HG02870 (cell line): ENCODE data around the gene ZNF189.
A peak's percentile ranks its signal among the peaks of the same experiment; 100 is the strongest.

Experiments
- ATAC-seq: cut with Tn5 transposase; IDR thresholded peaks from one replicate; pipeline ENCODE4 v1.9.1; 2021; ENCODE audit warnings: mild to moderate bottlenecking, moderate library complexity; ENCODE audit not compliant: unreplicated experiment

Gene ZNF189

GRCh38 chr9:101398068-101398929 is at the start of gene ZNF189, which contains the start of gene MRPL50:
Gene ZNF189 (plus strand): TSS chr9:101398851. CDS start chr9:101399157, 306 bp downstream.
Gene MRPL50 (minus strand): TSS chr9:101398618. CDS start chr9:101398592, 26 bp downstream.
- ATAC-seq: peak; percentile 99

- no peak for ATAC-seq
These were observed 48.4 kb upstream of the ZNF189 start for GRCh38 chr9:101350285-101350684.

DNA sequence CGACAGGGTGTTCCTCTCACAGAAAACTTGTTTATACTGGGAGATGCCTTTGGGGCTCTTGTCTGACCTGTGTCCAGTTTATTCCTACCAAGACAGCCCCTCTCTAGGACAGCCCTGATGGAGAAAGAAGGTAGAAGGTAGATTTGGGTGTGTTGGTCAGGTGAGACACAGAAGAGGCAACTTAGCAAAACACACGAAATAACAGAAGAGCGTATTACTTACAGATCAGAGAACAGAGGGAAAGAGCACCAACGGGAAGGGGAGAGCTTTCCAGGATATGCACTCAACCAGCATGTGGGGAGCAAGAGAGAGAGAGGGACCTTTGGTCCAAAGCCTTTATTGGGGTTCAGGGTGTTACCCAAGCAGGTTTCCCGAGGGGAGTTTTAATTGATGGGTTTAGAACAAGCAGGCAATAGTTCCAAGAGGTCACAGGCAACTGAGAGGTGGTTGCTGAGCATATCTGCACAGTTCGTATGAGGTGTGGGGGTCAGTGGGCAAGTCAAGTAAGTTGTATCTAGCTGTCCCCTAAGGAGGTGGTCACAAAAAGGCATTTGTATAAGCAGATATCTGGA is 45.7 kb upstream of the ZNF189 start:
- ATAC-seq: no peak

- no peak for ATAC-seq
These were observed 45.0 kb upstream of the ZNF189 start for GRCh38 chr9:101353683-101354082.

- ATAC-seq: no peak
These were observed 44.4 kb upstream of the ZNF189 start for GRCh38 chr9:101354143-101354764.

DNA sequence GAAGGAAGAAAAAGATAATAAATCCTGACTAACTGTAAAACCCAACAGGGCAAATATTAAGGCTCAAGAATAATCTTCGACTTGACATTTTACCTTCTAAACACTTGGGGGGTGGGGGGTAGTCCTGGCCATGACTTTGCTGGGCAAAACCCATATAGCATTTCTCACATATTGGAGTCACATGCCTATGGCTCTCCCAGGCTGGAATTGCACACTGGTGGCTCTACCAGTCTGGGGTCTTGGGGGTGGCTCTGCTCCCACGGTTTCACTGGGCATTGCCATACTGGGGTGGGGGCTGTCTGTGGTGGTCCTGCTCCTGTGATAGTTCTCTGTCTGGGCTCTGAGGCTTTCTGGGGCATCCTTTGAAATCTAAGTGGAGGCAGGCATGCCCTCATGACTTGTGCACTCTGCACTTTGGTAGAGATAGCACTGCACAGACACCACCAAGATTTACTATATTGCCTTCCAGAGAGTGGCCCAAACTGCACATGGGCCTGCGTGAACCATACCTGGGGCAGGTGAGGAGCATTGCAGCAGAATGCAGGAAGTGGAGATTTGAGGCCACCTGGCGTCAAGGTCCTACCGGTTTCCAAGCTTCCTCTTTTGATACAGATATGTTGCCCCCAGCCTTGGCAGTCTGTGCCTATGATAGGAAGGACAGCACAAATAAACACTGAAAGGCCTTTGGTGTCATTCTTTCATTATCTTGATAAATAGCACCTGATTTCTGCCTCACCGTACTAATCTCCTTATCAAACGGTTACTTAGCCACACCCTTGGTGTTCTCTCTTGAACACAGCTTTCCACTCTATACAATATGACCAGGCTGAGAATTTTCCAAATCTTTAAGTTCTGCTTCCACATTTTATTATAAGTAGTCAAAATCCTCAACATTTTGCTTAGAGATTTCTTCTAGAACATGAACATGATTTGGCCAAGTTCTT is 43.6 kb upstream of the ZNF189 start:
- ATAC-seq: no peak

GRCh38 chr9:101356619-101357018 is 42.0 kb upstream of the ZNF189 start:
- ATAC-seq: no peak

GRCh38 chr9:101359679-101360078 is 39.0 kb upstream of the ZNF189 start:
- ATAC-seq: no peak

DNA sequence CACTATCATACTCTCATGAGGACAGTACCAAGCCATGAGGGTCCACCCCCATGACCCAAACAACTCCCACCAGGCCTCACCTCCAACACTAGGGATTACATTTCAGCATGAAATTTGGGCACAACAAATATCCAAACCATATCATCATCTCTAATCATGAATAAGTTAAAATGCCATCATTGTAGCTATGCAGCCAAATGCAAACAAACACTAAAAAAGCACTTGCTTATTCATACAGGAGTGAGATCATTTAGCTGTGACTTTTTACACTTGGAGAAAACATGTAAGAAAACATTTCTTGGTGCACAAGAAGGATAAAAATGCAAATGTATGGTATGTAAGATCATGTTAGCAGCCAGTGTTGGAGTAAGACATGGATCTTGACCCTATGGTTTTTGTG is 38.0 kb upstream of the ZNF189 start:
- no peak for ATAC-seq

GRCh38 chr9:101362450-101362849 is 36.2 kb upstream of the ZNF189 start:
- no peak for ATAC-seq

- no peak for ATAC-seq
These were observed 33.5 kb upstream of the ZNF189 start for GRCh38 chr9:101365181-101365580.

GRCh38 chr9:101366038-101366756 is 32.5 kb upstream of the ZNF189 start:
- ATAC-seq: no peak

GRCh38 chr9:101367323-101367722 is 31.3 kb upstream of the ZNF189 start:
- no peak for ATAC-seq

GRCh38 chr9:101369286-101369685 is 29.4 kb upstream of the ZNF189 start:
- no peak for ATAC-seq

DNA sequence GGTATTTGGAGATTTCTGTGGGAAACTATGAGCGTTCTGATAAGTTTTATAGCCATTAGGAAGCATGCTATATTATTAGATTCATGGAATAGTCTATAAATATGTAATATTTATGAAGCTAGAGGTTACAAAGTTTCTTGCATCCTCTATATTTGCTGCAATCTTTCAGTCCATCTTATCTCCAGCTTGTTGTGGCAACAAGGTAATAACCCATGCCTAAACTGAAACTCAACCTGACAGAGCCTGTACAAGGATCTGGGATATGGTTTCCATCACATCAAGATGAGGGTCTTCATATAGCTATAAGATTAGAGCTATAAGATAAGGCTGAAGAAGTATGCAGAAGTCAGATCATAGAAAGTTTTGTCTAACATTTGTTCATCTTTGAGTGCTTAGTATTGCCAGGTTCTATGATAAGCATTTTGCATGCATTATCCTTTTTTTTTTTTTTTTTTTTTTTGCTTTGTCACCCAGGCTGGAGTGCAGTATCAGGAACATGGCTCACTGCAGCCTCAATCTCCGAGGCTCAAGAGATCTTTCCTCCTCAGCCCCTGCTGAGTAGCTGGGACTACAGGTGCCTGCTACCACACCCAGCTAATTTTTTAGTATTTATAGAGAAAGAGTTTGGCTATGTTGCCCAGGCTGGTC is 28.6 kb upstream of the ZNF189 start:
- no peak for ATAC-seq

GRCh38 chr9:101371813-101372212 is 26.8 kb upstream of the ZNF189 start:
- ATAC-seq: no peak

- no peak for ATAC-seq
These were observed 26.1 kb upstream of the ZNF189 start for GRCh38 chr9:101372327-101373118.

DNA sequence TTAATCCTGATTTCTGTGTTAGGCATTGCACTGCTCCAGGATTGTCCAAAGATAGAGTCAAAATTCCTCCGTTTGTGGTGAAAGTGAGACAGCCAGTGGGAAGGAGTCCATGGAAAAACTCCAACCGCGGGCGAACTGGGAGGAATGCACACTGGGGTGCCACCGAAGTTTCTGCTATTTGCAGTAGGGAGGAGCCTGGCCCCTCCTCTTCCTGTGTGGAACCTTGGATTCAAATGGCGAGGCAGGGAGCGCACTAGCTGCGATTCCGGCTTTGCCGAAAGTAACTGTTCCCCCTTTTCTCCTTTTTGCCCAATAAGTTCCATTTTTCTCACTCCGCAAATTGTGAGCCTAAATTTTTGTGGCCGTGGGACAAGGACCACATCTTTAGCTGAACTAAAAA is 23.1 kb upstream of the ZNF189 start:
- no peak for ATAC-seq
